Muscle layer of duodenum (tissue), 2 donors: Measurements from ENCODE around the gene MMP21.

Source experiments
- H3K27ac ChIP-seq: one replicate; pipeline ENCODE4 v1.7.0; 2013; ENCODE audit warnings: mild to moderate bottlenecking, low read length
- H3K27me3 ChIP-seq: one replicate; pipeline ENCODE4 v1.7.0; 2013; ENCODE audit warnings: low read depth, mild to moderate bottlenecking, control low read depth, low read length
- H3K36me3 ChIP-seq, 2 donors: one replicate each; pipeline ENCODE4 v1.7.0; 2013; ENCODE audit warnings: low read length in 2 of 2, control low read depth in 1 of 2, mild to moderate bottlenecking in 1 of 2; ENCODE audit not compliant: insufficient read depth in 2 of 2, control insufficient read depth in 1 of 2
- H3K4me1 ChIP-seq, 2 donors: one replicate each; pipeline ENCODE4 v1.7.0; 2013; ENCODE audit warnings: low read length in 2 of 2, mild to moderate bottlenecking in 2 of 2, control low read depth in 1 of 2, moderate library complexity in 1 of 2; ENCODE audit not compliant: insufficient read depth in 2 of 2, control insufficient read depth in 1 of 2
- H3K4me3 ChIP-seq, 2 donors: one replicate each; pipeline ENCODE4 v1.7.0; 2013; ENCODE audit warnings: low read length in 2 of 2, low read depth in 1 of 2, mild to moderate bottlenecking in 1 of 2
- H3K9me3 ChIP-seq, 2 donors: one replicate each; pipeline ENCODE4 v1.7.0; 2013; ENCODE audit warnings: low read length in 2 of 2, control low read depth in 1 of 2, mild to moderate bottlenecking in 1 of 2; ENCODE audit not compliant: control insufficient read depth in 1 of 2
- donor health status: healthy.

Gene MMP21

DNA sequence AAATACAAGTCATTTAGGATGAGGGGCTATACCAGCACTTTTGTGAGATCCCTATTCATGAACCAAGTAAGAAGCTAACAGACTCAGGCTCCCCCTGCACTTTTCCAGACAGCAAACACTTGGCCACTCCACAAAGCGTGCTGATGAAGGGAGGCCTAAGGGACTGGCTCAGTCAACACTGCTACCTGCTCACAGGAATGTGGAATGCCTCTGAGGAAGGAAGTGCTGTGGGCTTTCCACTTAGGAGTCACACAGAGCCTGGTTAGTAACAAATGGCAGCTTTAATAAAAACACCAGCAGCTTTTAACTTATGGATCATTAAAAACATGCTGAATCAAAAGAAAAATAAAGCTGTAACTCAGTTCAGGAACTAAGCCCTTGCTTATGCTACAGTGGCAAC is 32.4 kb upstream of the MMP21 start:
- Histone ChIP-seq H3K4me1 (no peaks in the 10 kb centered on the region), H3K36me3 (peaks cover 37 to 69% of the 10 kb centered on the region in 2 donors), H3K27me3 (no peaks in the 10 kb centered on the region), H3K27ac (no peak overlapping the region), H3K4me3 (no peak overlapping the region), H3K9me3 (no peaks in the 10 kb centered on the region)

DNA sequence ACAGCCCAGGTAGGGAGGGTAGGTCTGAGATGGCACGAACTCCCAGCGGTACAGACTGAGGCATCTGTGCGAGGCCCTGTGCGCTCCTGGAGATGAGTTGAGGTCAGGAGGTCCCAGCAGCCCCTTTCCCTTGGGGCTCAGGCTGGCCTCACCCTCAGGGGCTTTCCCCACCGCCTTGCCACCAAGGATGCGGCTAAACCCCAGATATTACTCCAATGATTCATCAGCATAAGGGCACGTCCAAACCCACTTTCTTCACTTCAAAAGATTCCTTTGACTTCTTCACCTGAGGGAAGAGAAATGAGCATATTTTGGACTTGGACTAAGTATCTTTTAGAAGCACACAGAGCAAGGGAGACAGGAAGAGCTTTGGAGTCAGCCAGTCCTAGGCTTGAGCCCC is 27.1 kb upstream of the MMP21 start:
- H3K36me3 ChIP-seq: peaks cover 34 to 74% of the 10 kb centered on the region in 2 donors
- H3K27me3 ChIP-seq: no peaks in the 10 kb centered on the region
- no peak overlapping the region for H3K27ac ChIP-seq
- no peak overlapping the region for H3K4me3 ChIP-seq
- no peaks in the 10 kb centered on the region for H3K9me3 ChIP-seq
- H3K4me1 ChIP-seq: no peaks in the 10 kb centered on the region

DNA sequence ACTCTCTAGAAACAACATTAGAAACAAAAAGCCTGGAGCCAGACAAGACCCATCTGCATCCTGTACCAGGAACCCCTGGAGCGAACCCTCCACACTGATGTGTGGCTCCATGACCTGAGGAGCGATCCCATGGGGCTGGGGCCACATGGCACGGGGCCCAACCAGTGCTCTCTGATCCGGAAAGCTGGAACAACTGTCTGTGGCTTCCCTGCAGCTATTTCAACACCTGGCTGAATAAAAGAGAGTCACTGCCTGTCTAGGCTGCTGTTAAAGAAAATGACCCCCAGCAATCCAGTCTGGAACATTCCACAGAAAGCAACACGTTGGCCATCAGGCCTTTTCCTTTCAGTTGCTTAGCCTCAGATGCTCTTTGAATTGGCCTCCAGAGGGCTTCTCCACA is 26.5 kb upstream of the MMP21 start:
- Histone ChIP-seq H3K4me1 (no peaks in the 10 kb centered on the region), H3K27me3 (no peaks in the 10 kb centered on the region), H3K4me3 (no peak overlapping the region), H3K9me3 (no peaks in the 10 kb centered on the region), H3K36me3 (peaks cover 37 to 74% of the 10 kb centered on the region in 2 donors), H3K27ac (no peak overlapping the region)

DNA sequence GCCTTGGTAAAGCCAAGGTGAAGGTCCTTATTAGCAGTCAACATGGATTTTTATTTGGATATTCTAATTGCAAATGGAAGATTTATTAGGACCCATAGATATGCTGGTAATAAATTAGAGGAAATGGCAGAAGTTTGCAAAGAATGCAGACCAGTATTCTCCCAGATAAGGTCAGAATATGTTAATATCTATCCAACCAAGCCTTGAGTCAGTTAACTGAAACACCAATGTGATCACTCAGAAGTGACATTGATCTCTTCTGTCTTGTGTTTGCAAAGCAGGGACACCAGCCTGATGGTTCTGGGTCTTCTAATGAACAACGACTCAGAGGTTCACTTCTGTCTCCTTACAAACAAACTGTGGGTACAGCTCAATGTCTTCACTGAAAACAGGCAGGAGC is 26.0 kb upstream of the MMP21 start:
- peaks cover 39 to 72% of the 10 kb centered on the region in 2 donors for H3K36me3 ChIP-seq
- H3K9me3 ChIP-seq: no peaks in the 10 kb centered on the region
- H3K27me3 ChIP-seq: no peaks in the 10 kb centered on the region
- H3K27ac ChIP-seq: no peak overlapping the region
- no peak overlapping the region for H3K4me3 ChIP-seq
- H3K4me1 ChIP-seq: no peaks in the 10 kb centered on the region

DNA sequence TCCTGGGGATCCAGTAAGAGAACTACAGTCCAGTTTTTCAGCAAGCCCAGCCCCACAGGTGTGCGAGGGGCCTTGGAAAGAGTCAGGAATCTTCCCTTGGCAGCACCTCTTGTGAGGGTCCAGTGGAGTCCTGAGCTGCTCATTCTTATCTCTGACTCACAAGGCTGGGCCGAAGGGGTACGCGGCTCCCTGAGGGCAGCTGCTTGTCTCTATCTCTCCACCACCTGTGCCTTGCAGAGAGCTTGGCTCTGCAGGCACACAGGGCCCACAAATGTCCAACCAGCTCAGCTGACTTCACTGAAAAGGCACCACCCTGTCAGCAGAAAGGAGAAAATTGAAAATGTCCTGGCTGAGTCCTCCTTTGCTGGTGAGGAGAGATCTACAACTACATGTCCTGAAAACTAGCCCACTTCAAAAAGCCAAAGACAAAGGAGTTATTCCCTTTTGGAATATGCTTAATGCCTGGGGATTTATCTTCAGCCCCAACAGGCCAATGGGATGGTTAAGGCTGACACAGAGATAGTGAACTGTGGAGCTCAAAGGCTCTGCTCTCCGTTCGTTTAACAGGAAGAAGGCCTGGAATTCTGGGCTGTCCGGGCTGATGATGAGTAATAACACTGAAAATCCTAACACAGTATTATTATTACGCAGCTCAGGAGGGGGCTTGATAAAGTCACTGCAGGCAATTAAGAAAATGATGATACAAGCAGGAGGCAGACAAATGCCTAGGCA is 24.0 kb upstream of the MMP21 start:
- H3K4me3 ChIP-seq: no peak overlapping the region
- no peaks in the 10 kb centered on the region for H3K9me3 ChIP-seq
- H3K27me3 ChIP-seq: no peaks in the 10 kb centered on the region
- no peaks in the 10 kb centered on the region for H3K4me1 ChIP-seq
- no peak overlapping the region for H3K27ac ChIP-seq
- H3K36me3 ChIP-seq: peaks cover 34 to 73% of the 10 kb centered on the region in 2 donors

DNA sequence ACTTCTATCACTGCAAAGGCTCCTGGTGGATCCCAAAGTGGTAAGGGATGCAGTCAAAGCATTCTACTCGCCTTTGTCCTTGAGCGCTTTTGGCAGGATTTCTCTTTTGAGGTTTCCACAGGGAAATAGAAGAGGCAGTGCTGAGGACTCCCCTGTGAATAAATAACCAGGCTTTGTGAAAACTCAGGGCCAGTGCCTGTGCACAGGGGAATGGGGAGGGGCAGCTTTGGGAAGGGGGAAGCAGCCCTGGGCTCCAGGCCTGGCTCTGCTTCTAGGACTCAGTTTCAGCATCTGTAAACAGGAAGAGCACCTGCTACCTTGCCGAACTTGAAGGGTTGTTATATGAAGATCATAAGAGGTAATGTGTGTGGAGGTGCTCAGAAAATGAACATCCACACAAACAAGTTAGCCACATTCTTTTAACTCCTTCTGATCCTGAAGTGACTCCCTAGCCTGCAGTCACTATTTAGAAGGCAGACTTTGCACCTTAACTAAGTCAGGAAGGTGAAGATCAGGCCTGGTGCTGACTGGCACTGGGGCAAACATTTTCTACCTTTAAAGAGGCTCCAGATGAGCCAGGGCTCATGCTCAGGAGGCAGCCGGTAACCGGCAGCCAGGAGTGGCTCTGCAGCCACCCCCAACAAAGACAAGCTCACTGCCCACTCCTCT is 22.5 kb upstream of the MMP21 start:
- no peaks in the 10 kb centered on the region for H3K9me3 ChIP-seq
- H3K4me3 ChIP-seq: no peak overlapping the region
- H3K36me3 ChIP-seq: peaks cover 43 to 73% of the 10 kb centered on the region in 2 donors
- no peaks in the 10 kb centered on the region for H3K4me1 ChIP-seq
- no peak overlapping the region for H3K27ac ChIP-seq
- H3K27me3 ChIP-seq: no peaks in the 10 kb centered on the region

DNA sequence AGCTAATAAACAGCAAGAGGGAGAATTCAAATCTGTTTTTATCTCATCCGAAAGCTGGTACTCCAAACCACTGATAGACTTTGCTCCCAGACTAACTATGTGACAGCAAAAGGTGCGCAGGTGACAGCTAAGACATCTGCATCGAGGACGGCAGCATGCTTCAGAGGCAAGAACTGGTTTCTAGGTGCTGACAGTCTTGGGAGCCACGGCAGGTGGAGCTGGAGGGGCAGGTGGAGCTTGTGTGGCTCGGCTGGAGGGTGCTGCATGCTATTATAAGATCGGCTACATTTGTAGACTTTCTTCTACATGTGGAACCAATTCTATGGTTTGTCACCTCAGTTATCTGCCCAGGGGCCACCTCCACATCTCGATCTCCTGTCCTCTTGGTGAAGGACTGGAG is 21.8 kb upstream of the MMP21 start:
- H3K4me1 ChIP-seq: no peaks in the 10 kb centered on the region
- peaks cover 40 to 72% of the 10 kb centered on the region in 2 donors for H3K36me3 ChIP-seq
- H3K27ac ChIP-seq: no peak overlapping the region
- no peak overlapping the region for H3K4me3 ChIP-seq
- H3K27me3 ChIP-seq: no peaks in the 10 kb centered on the region
- H3K9me3 ChIP-seq: no peaks in the 10 kb centered on the region

DNA sequence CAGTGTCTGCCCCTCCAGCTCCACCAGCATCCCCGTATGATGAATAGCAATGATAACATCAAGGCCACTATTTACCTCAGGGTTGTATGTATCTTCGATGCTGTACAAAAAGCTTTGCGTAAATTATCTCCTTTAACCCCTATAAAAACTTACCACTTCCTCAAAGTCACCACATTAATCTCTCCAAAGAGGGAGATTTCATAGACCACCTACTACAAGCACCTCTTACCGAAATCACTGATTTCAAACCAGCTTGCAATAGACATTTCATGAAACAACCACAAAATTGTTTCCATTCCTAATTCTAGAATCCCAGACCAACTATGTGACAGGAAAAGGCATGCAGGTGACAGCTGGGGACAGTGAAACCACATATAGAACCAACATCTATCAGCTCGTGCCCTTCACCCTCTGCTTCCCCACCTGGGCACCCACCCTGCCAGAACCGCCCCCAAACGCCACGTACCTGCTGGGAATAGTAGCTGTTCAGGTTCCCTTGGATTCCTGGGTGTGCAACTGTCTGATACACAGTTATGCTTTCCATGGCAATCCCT is 20.1 kb upstream of the MMP21 start:
- Histone ChIP-seq H3K9me3 (no peaks in the 10 kb centered on the region), H3K4me1 (no peaks in the 10 kb centered on the region), H3K36me3 (peaks cover 44 to 75% of the 10 kb centered on the region in 2 donors), H3K4me3 (no peak overlapping the region), H3K27me3 (no peaks in the 10 kb centered on the region), H3K27ac (no peak overlapping the region)

DNA sequence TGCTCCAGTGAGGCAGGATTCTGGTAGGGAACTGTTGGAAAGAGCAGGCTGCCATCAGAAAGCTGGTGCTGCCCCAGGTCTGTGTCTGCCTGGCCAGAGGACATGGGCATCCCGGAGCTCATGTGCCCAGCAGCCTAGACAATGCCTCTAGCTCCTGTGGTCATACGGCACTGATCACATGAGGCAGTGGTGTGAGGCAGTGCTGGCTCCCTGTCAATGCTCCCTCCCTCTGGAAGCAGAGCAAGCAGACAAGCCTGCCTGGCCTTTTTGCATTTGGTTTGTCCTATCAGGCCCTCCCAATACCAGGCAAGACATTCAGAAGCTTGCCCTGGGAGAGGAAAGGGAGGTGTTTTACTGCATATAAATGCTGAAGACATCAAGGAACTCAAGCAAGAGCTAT is 19.5 kb upstream of the MMP21 start:
- H3K27me3 ChIP-seq: no peaks in the 10 kb centered on the region
- H3K36me3 ChIP-seq: peaks cover 42 to 75% of the 10 kb centered on the region in 2 donors
- no peaks in the 10 kb centered on the region for H3K4me1 ChIP-seq
- no peaks in the 10 kb centered on the region for H3K9me3 ChIP-seq
- no peak overlapping the region for H3K4me3 ChIP-seq
- no peak overlapping the region for H3K27ac ChIP-seq

DNA sequence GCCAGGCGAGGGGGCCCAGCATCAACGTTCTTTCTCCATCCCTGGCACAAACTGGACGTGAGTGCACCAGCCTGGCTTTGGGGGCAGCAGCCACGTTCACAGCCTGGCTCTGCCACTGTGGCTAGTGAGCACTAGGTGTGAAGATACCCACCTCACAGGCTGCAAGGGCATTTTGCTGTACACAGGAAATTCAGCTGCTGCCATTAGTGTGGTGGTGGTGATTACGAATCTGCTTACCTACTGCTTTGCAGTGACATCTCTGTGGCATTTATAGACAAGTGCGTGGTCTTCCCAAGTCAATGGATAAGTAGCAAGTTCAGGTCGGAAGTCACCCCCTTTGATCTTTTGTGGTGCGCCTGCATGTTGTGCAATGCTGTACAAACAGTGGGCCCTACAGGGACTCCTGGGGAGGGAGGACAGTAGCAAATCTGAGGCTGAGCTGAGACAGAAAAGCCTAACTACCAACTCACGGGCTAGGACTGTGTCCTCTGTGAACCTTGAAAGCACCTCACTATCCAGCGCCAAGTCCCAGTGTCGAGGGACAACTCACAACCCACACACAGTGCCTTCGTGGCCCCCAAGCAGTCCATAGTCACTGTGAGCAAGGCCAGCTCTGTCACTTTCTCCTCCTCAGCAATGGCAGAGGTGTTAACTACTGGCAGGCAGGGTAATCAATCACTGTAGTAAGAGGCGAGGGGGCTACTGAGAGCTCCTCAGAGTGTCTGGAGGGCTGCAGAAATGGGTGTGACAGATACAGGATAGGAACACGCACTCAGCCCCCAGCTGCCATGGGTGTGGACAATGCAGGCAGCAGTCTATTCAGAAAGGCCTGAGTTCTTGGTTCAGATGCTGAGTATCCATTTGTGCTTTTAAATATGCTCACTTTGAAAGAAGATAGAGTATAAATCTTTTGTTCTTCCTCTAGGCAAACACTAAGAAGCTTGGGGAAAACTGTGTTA is 17.0 kb upstream of the MMP21 start:
- no peak overlapping the region for H3K4me3 ChIP-seq
- peaks cover 38 to 81% of the 10 kb centered on the region in 2 donors for H3K36me3 ChIP-seq
- H3K9me3 ChIP-seq: no peaks in the 10 kb centered on the region
- no peaks in the 10 kb centered on the region for H3K4me1 ChIP-seq
- H3K27ac ChIP-seq: no peak overlapping the region
- H3K27me3 ChIP-seq: no peaks in the 10 kb centered on the region
